Caki2 (cell line): ENCODE data around the gene MLH3. TPM values are rescaled to one million over a fixed set of nuclear protein-coding genes. Genes with fewer than 3 reads are reported as not detected.

ENCODE experiments used
- DNase-seq: peaks from one replicate; pipeline ENCODE4 v3.0.0-alpha.2; 2015; ENCODE audit warnings: low read depth
- in situ Hi-C: cut with HindIII; loops from 2 replicates; pipeline ENCODE4 v1.10.0; 2016; ENCODE audit warnings: low sequenced_read_pairs, low pct_unique_long_range_greater_than_20kb, mixed read lengths
- total RNA-seq: library from RNA; depleted of rRNA; stranded (reverse); fragments of >200 nt; shearing (Covaris generic); gene quantifications from 2 replicates; pipeline ENCODE4 v1.2.3, GENCODE V29; 2014; ENCODE audit warnings: low replicate concordance

MLH3 gene
- total RNA-seq, 1 experiment from 2014 or later: 22.5 TPM

DNA sequence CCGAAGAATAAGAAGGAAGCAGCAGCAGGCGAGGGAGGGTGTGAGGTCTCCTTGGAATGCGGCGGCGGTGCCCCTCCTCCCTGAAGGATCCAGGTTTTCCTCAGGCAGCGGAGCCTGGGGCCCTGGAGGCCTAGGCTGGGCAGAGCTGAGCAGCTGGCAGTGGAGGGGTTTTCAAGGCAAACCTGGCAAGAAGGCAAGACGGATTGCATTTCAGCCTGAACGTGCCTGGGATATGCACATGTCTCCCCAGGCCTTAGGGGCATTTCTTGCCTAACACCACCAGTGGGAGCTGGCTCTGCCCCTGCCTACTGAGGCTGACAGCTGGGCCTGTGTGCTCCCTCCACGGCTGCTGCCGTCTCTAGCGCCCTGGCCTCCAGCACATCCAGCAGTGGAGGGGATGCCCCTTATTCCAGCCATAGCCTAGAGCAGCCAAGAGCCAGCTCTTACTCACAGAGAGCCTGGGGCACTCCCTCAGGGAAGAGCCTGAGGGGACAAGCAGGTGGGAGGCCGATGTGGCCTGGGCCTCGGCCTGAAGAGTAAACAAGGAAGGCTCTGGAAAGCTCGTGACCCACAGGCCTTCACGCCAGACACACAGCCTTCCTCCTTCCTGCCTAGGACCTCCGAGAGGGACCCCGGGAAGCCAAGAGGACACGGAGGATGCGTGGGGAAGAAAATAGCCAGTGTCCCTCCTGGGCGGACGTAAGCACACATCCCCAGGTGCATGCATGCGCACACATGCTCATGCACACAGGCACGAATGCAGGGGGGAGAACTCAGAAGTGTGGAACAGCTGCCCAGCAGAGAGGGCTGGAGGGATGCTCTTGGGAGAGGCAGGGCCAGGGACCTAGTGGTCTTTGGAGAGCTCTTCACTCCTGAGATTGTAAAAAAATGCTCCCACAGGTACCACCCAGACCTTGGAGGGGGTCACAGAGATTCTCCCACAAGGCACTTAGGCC is 71.5 kb downstream of the MLH3 start:
- DNase-seq: no peak
- in situ Hi-C loops: no loop called here

DNA sequence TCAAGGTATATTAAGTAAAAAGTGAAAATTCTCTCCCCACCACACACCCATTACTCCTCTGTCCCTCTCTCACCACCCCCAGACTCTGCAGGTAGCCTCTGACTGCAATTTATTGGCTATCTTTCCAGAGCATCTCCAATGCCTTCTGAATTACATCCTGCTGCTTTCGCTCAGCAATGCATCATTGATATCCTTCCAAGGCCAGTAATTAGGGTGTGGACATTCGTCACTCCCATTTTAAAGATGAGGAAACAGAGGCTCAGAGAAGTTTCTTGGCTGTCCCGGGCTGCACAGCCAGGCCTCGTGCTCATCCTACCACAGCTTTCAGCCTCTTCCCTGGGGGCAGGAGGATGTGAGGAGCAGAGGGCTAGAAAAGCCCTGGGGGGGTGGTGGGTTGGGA is 72.2 kb downstream of the MLH3 start:
- DNase-seq: no peak
- in situ Hi-C loops: no loop called here

GRCh38 chr14:74978416-74978947 is 72.8 kb downstream of the MLH3 start:
- in situ Hi-C loops: no loop called here
- DNase-seq: no peak

DNA sequence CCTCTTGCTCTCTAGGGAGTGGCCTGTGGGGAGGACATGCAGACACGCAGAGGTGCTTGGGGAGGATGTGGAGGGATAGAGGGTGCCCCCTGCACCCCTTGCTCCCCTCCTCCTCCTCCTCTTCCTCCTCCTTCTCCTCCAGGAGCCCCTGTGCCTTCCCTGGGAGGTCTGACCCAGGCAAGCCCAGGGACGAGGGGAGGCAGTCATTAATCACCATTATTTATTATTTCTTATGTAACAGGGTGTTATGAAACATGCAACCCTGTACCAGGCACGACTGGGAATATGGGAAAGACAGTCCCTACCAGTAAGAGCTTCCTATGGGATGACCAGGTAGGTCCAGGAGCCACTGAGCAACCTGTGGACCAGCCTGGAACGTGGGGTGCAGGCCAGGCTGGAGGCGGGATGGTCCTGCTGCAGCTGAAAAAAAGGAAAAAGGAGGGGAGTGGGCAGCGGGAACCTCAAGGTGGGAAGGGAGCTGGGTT is 73.3 kb downstream of the MLH3 start:
- no peak for DNase-seq
- in situ Hi-C loops: no loop called here

- DNase-seq: no peak
- in situ Hi-C loops: no loop called here
These were observed 73.9 kb downstream of the MLH3 start for GRCh38 chr14:74977164-74977900.

DNA sequence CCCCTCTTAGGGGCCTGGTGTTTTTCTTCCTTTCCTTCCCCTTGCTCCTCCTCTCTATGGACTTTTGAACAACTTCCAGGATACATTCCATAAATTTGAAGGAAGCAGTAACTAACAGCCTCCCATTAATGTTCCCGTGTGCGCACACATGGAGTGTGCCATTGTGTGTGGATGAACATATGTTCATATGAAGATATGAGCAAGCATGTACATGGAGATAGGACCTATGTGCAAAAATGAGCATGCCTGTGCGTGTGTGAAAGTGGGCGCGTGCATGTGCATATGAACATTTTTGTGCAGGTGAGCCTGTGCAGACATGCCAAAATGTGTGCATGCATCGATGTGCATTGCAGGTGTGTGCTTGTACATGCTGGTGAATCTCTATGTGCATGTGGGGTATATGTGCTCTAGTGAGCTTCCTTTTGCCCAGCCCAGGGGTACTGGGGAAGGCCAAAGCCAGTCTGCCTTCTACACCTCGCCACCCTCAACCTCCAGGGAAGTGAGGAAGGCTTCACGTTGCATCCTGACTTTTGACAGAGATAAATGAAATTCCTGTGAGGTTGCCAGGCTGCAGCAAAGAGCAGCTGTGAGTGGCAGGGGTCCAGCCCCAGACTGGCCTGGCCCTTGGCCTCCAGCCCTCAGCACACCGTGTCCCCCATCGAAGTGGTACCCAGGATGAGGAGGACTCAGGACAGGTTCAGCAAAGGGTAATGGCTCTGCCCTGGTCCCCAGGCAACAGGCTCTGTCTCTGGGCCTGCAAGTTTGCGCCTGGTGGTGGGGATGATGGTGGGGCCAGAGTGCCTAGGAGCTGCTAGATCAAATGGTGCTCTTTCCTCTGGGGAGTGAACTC is 74.8 kb downstream of the MLH3 start:
- in situ Hi-C loops: no loop called here
- no peak for DNase-seq

GRCh38 chr14:74975059-74975810 is 76.0 kb downstream of the MLH3 start:
- no peak for DNase-seq
- in situ Hi-C loops: no loop called here

- in situ Hi-C loops: no loop called here
- DNase-seq: no peak
These were observed 76.8 kb downstream of the MLH3 start for GRCh38 chr14:74974364-74975058.

DNA sequence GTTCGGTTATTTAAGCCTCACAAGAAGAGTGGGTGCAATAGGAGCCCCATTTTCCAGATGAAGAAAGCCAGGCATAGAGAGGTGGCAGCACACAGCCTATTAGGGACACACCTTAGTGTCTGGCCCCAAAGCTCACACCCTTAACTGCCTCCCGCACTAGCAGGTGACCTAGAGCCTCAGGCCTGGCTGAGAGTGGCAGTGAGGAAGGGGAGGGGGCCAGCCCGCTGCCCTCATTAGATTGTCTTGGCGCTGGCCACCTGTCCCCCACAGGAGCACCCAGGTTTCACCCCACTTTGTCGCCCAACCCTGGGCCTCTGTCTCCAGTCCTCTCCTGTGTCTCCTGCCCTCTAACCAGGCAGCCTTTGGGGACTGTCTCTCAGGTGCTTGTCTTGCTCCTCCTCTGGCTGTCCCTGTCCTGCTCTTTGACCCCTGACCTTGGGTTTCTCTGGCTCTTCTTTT is 77.3 kb downstream of the MLH3 start:
- in situ Hi-C loops: no loop called here
- no peak for DNase-seq

DNA sequence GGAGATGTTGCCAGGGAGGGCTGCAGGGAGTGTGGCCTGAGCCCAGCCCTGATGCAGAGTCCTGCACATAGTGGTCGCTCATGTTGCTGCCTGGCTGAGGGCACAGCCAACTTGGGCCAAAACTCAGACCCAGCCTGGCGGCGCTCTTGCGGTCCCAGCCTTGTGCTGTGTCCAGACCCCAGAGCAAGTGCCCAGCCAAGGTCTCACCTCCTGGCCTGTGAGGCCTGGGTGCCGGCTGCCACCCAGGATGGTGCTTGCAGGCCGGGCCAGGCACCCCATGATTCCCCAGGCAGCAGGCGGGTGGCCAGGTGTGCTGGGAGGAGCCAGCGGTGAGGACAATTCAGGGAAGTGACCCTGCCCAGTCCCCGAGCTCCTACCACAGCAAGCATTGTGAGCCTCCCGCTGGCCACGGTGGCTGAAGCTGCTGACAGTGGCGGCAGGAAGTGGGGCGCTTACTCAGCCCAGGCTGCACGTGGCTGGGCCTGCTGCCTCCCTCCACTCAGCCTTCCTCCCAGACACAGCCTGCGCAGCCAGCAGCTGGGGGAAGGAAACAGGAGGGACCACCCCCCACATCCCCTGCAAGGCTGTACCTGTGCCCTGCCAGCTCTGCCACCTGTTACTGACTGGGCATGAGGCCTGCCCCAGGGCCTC is 78.1 kb downstream of the MLH3 start:
- DNase-seq: no peak
- in situ Hi-C loops: no loop called here

DNA sequence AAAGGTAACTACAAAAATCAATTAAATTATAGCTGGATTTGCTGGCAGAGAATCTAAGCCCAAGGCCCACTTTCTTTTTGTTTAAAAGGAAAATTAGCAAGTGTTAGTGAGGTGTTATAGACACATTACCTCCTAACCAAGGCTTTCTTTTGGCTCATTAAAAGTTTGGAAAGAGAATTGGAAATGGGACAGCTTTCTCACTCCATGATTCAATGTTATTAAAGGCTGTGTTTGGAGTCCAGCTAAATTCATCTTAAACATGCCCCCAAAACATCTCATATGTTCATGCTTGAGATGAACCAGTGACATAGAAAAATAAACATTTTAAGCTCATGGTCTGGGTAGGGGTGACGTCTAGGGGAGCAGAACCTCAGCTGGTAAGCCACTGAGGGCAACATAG is 82.5 kb downstream of the MLH3 start:
- in situ Hi-C loops: no loop called here
- no peak for DNase-seq

DNA sequence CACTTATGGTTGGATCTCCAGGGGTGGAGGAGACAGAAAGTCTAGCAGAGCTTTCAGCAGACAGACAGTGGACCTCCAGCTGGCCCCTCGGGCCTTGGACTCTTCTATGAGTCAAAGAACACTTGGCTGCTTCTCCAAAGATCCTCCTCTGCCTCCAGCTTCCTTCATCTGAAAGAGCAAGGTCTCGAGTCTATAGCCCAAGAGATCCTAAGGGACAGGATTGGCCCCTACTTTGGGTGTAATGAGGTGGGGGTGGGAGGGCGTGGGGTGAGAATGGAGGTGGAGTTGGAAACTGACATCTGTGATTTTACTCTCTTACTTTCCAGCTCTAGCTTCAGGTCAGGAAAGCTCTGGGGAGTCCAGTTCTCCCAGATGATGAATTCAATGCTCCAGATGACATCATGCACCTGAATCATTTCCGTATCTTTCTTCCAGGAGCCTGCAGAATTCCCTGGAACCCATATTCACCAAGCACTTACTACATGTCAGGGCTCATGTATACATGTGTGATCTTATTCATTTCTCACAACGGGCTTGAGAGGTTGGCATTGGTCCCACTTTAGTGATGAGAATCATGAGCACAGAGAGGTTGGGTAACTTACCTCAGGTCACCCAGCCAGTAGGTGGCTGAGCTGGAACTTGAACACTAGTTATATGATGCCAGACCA is 85.6 kb downstream of the MLH3 start:
- DNase-seq: no peak
- in situ Hi-C loops: no loop called here

GRCh38 chr14:74964787-74965485 is 86.3 kb downstream of the MLH3 start:
- in situ Hi-C loops: no loop called here
- no peak for DNase-seq
